SK-N-DZ (cell line): ENCODE data around the gene ZNF653.
"Not testable (repeated sequence)": the region's sequence is repeated elsewhere in the genome, so short reads cannot be mapped to it uniquely, and the experiment has no call there.

Experiments used
- DNase-seq: peaks from one replicate; pipeline ENCODE4 v3.0.0-alpha.2; 2015; ENCODE audit warnings: low spot score
- small RNA-seq, 2 experiments: library from RNA; depleted of rRNA; stranded (forward); fragments of <200 nt; gene quantifications; one replicate each; pipeline ENCODE3, GENCODE V24; 2014

Gene ZNF653

GRCh38 chr19:11435057-11435832 lies 70.4 kb downstream of the ZNF653 start, which contains the start of the genes ODAD3 and PRKCSH:
Gene ODAD3, minus strand, starts transcription at chr19:11435121. Its CDS starts 105 bp downstream, at chr19:11435016.
Gene PRKCSH, plus strand, starts transcription at chr19:11435635. Its CDS starts 483 bp downstream, at chr19:11436118.
- peak; percentile 100 for DNase-seq

- DNase-seq = no peak
These were observed 71.0 kb downstream of the ZNF653 start for GRCh38 chr19:11434703-11435056.

DNA sequence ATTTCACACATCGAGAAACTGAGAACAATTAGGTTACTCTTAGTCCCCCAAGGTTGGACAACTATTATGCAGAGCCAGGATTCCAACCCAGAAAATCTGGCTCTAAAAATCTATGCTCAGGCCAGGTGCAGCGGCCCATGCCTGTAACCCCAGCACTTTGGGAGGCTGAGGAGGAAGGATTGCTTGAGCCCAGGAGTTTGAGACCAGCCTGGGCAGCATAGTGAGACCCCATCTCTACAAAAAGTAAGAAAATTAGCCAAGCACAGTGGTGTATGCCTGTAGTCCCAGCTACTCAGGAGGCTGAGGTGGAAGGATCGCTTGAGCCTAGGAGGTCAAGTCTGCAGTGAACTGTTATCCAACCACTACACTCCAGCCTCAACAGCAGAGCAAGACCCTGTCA lies 72.1 kb downstream of the ZNF653 start:
- not testable (repeated sequence) for DNase-seq

Small RNA genes lying within 50 kb of the gene (small RNA-seq; reads per million reads assigned to genes)
- gene MIR7974 = 0.27 to 17.9 reads per million in 2 experiments
- 0.34 to 31.0 reads per million in 2 experiments for gene RN7SL833P
